HT1080 (cell line): ENCODE data around the gene CRYAB. TPM values are rescaled to one million over a fixed set of nuclear protein-coding genes. Genes with fewer than 3 reads are reported as not detected.
A peak's percentile ranks its signal among the peaks of the same experiment; 100 is the strongest.
"Not testable (repeated sequence)": the region's sequence is repeated elsewhere in the genome, so short reads cannot be mapped to it uniquely, and the experiment has no call there.

ENCODE experiments used
- DNase-seq: peaks from one replicate; pipeline ENCODE4 v3.0.0-alpha.2; 2015; ENCODE audit warnings: low read depth
- total RNA-seq: library from RNA; depleted of rRNA; stranded (reverse); fragments of >200 nt; shearing (Covaris generic); gene quantifications from 2 replicates; pipeline ENCODE4 v1.2.3, GENCODE V29; 2014

The CRYAB gene
- total RNA-seq, 1 experiment from 2014 or later = not detected

- no peak for DNase-seq
These were observed 22.3 kb upstream of the CRYAB start for GRCh38 chr11:111933872-111934271.

GRCh38 chr11:111933176-111933575 is 21.6 kb upstream of the CRYAB start:
- not testable (repeated sequence) for DNase-seq

DNA sequence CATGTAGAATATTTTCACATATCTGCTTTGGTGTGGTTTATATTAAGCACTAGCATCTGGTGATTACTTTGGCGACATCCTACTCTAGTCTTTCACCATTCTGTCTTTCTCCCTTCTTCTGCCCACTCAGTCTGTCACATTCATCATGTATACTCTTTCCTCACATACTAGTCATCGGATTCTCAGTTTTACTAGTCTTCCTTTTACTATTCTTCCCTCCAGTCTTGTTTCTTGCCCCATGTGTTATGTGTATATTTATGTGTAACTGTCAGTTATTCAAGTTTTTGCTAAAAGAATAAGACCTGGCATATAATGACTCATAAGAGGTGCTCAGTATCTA is 21.0 kb upstream of the CRYAB start:
- no peak for DNase-seq

DNA sequence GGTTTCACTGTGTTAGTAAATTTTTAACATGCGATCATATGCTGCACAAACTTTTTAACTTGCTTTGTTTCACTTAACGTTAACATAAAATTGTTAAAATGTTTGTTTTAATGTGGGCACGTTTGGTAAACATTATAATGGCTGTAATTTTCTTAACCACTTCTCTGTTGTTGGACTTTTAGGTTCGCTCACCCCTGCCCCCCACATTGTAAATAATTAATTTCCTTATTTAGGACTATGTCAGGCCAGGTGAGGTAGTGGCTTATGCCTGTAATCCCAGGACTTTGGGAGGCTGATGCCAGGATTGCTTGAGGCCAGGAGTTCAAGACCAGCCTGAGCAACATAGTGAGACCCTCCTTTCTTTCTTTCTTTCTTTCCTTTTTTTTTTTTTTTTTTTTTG is 18.9 kb upstream of the CRYAB start:
- no peak for DNase-seq

- DNase-seq = peak; percentile 93
These were observed 15.2 kb upstream of the CRYAB start for GRCh38 chr11:111926505-111927391.

DNA sequence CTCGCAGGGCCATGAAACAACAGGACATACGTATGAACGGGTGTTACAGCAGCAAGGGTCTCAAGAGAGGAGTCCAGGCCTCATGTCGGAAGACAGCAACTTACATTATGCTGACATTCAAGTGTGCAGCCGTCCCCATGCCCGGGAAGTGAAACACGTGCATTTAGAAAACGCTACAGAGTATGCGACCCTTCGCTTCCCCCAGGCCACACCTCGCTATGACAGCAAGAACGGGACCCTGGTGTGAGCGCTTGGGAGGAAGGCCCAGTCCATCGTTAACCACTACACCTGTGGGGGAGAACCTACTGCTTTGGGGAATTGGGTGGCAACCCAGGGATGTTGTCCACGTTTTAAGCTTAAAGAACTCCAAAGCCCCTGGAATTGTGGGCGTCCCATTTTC is 14.4 kb upstream of the CRYAB start:
- no peak for DNase-seq

GRCh38 chr11:111923951-111924350 is 12.4 kb upstream of the CRYAB start:
- DNase-seq = no peak

- DNase-seq = peak; percentile 6
These were observed 11.8 kb upstream of the CRYAB start for GRCh38 chr11:111923351-111923788.

GRCh38 chr11:111922803-111923202 is 11.2 kb upstream of the CRYAB start:
- DNase-seq = peak; percentile 35

- no peak for DNase-seq
These were observed 10.1 kb upstream of the CRYAB start for GRCh38 chr11:111921541-111922230.

GRCh38 chr11:111920908-111921307 is 9.3 kb upstream of the CRYAB start:
- DNase-seq = no peak

GRCh38 chr11:111918390-111919256 is 7.1 kb upstream of the CRYAB start, which contains the start of gene C11orf52:
C11orf52 (plus strand) TSS chr11:111918913; CDS start chr11:111918973, 60 bp downstream.
- DNase-seq = peak; percentile 10

DNA sequence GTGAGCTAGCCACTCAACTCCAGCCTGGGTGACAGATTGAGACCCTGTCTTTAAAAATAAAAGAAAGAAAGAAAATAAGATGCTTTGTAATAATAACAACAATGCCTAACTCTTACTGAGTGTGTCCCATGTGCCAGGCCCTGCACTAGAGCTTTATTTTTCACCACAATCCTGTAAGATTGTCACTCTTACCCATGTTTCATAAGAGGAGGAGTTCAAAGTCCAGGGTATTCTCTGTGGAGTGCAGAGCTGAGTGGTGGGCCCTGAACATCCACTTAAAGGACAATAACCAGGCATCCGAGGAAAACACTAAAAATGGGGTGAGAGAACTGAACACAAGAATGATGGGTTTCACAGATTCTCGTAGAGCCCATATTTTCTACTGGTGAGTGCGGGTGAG is 6.2 kb upstream of the CRYAB start:
- no peak for DNase-seq

DNA sequence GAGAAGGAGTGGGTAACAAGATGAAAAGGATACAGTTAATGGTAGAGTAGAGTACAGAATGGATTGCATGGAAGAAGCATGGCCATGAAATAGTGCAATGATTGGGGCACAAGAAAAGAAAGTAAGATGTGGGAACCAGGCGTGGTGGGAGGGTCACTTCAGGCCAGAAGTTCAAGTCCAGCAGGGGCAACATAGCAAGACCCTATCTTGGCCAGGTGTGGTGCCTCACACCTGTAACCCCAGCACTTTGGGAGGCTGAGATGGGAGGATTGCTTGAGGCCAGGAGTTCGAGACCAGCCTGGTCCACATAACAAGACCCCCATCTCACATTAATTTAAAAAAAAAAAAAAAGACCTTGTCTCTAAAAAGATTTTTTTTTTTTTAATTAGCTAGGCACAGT is 5.7 kb upstream of the CRYAB start:
- DNase-seq = no peak

DNA sequence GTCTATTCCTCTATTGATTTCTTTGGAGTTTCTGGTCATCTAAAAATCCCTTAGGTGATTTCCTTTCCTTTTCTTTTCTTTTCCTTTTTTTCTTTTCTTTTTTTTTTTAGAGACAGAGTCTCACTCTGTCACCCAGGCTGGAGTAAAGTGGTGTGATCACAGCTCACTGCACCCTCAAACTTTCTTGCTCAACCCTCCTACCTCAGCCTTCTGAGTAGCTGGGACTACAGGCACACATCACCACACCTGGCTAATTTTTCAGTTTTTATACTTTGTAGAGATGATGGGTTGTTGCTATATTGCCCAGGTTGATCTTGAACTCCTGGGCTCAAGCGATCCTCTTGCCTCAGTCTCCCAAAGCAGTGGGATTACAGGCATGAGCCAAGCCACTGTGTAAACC is 5.2 kb upstream of the CRYAB start:
- DNase-seq = no peak

DNA sequence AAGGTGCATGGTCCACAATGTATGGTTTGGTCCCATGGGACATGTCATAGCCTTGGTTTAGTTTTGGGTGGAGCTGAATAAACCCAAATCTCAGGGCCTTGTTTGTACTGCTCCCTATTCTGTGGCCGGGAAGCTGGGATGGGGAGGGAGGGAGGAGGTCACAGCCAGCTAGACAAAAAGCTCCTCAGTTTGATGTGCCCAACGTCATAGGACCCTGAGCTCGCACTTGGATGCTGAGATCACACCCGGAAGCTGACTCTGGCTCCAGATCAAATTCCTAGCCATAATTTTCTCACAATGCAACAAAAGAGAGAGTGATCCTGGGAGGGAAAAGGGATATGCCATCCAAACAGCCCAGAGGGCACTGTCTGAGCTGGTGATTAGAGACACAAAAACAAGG is 2.4 kb upstream of the CRYAB start:
- DNase-seq = peak; percentile 42

DNA sequence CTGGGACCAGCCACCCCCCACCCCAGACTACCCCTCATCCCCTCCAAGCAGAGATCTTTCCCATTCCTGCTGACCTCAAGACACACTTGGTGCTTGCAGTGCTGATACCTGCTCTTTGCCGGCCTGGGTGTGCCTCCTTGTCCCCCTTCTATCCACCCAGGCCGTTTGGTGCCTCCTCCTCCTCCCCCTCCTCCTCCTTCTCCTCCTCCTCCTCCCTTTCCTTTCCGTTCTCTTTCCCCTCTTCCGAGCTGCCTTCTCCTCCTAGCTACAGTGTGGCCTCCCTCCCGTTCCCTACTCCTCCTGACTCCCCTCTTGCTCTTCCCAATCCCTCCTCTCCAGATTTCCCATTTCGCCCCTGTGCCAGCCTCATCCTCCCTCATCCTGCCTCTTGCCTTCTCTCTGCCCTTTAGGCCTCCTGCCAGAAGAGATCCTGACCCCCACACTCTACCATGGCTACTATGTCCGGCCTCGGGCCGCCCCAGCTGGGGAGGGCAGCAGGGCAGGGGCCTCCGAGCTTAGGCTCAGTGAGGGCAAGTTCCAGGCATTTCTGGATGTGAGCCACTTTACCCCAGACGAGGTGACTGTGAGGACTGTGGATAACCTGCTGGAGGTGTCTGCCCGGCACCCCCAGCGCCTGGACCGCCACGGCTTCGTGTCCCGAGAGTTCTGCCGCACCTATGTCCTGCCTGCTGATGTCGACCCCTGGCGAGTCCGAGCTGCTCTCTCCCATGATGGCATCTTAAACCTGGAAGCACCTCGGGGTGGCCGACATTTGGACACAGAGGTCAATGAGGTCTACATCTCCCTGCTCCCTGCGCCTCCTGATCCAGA is 1.7 kb upstream of the CRYAB start:
- no peak for DNase-seq

DNA sequence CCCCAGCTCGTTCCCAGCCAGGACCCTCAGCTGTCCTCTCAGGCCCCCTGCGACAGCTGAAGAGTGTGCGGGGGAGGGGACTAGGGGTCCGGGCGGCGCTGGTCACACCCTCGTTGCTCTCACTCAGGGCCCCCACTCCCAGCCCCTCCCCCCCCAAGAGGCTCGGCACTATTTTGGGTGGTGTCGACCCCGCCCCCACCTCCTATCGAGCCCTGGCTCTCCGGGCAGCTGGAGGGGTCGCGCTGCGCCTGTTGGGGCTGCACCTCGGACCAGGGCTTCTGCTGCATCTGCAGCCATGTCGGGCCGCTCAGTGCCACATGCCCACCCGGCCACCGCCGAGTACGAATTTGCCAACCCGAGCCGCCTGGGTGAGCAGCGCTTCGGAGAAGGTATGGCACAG is 965 bp upstream of the CRYAB start, which contains the start of gene HSPB2:
HSPB2 (plus strand) TSS at position 200 of the 400 bp plus-strand sequence; CDS start at position 296, 96 bp downstream.
- no peak for DNase-seq

GRCh38 chr11:111910676-111911562 is 651 bp downstream of the CRYAB start:
- DNase-seq = no peak

DNA sequence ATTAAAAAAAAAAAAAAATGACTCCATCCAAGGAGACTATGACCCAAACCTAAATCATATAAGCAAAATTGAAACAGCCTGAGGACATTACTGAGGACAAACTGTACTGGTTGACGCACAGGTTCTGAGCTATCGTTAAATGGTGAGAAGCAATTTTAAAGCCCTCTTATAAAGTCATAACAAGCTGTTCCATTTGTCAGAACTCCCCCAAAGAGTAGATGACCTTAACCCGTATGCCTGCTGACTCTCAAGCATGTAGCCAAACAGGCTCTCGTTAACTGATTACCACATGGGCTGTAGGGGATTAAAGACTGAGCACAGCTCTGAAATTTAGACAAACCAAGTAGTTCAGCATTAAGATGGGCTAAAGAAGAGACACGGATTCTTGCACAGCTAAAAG is 2.2 kb downstream of the CRYAB start:
- DNase-seq = no peak
